ENCODE data around the gene UCK1.

The UCK1 gene

GRCh38 chr9:131475111-131475955, 55.7 kb downstream of the UCK1 start:
- DNase-seq: no peak

GRCh38 chr9:131474711-131475110, 56.4 kb downstream of the UCK1 start:
- DNase-seq: no peak

GRCh38 chr9:131473891-131474290, 57.2 kb downstream of the UCK1 start:
- no peak for DNase-seq
